ENCODE results near the gene SLC12A4.
"Not testable (repeated sequence)": the region's sequence is repeated elsewhere in the genome, so short reads cannot be mapped to it uniquely, and the experiment has no call there.

The SLC12A4 gene

GRCh38 chr16:67924140-67924906, 44.1 kb downstream of the SLC12A4 start:
- DNase-seq: no peak

DNA sequence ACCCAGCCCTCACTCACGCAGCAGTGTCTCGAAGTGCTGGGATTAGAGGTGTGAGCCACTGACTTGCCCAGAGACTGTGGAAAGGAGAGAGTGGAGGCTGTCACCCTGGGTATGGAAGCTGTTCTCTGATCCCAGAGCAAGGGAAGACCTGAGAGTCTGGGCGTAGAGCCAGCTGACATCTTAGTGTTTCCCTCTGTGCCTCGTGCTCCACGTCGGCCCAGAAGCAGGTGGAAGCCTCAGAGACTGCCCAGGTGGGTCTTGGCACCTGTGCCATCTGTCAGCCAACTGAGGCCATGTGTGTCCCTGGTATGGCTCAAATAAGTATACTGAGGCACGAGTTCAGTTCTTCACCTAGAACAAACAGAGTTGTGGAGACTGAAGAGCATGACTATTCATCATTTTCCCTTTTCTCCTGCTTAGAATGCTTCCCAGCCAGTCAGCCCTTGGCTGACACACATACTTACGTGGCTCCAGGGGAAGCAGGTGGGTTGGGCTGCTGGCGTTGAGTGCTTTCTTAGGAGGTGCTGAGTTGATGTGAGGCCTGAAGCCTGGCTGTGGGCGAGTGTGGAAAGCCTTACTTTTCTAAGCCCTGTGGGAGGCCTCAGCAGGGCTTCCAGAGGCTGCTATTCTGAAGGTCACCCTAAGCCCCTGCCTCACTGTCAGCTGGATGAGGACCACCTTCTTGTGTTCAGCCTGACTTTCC, 44.9 kb downstream of the SLC12A4 start:
- no peak for DNase-seq

- no peak for DNase-seq
Measured at GRCh38 chr16:67922740-67923139, 45.7 kb downstream of the SLC12A4 start.

- no peak for DNase-seq
Measured at GRCh38 chr16:67922221-67922620, 46.2 kb downstream of the SLC12A4 start.

DNA sequence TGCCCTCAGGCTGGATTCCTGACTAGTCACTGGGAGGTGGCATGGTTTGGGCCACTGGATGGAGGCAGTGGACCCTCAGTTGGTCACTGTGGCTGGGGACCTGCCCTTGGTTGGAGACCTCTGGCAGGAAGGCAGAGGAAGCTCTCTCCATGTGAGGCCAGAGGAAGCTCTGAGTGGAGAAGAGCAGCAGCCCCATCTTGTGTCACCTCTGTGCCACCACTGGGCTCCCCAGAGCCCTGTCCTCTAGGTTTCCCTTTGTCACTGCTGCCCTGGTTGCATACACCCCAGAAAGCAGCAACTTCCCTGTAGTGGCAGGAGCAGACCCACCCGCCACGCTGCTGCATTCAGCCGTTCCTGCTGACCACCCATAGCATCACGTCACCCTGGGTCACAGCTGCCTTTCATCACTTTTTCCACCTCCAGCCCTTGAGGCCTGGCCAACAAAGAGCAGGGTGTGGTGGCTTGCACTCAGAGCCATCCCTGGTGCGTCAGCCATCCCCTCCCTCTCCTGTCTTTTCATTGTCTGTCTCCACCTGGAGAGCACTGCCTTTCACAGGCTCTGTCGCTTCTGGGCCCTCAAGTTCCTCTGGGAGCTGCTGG, 48.7 kb downstream of the SLC12A4 start:
- DNase-seq: no peak

GRCh38 chr16:67917852-67918236, 50.6 kb downstream of the SLC12A4 start:
- DNase-seq: no peak

DNA sequence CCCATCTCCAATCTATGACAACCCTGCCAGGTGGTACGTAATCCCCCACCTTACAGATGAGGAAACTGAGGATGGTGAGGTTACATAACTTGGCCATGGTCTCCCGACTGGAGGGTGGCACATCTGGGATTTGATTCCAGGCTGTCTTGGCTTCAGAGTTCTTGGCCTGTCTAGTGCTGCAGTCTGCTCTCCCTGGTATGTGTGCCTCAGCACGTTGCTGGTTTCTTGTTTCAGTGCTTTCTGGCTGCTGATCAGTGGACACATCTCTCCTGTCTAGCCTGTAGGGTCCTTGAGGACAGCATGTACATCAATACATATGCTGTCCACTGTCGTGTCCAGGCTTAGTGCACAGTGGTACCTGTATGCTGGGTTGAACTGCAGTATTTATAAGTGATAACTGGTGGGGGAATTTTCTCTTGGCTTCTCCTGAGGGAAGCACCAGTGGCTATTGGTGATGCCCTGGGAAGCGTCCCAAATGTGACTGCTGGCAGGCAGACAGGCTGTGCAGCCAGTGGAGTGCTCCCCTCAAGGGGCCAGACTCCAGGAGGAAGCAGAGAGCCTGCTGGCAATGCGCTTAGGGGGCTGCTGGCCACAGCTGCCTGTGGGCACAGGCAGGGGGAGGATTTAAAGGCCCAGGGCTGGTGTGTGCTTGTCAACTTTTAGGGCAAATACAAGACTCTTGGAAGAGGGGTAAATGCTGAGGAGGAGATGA, 51.1 kb downstream of the SLC12A4 start:
- no peak for DNase-seq

- no peak for DNase-seq
Measured at GRCh38 chr16:67915831-67916723, 52.4 kb downstream of the SLC12A4 start.

- not testable (repeated sequence) for DNase-seq
Measured at GRCh38 chr16:67915496-67915769, 53.0 kb downstream of the SLC12A4 start.

GRCh38 chr16:67914758-67915495, 53.5 kb downstream of the SLC12A4 start:
- no peak for DNase-seq

DNA sequence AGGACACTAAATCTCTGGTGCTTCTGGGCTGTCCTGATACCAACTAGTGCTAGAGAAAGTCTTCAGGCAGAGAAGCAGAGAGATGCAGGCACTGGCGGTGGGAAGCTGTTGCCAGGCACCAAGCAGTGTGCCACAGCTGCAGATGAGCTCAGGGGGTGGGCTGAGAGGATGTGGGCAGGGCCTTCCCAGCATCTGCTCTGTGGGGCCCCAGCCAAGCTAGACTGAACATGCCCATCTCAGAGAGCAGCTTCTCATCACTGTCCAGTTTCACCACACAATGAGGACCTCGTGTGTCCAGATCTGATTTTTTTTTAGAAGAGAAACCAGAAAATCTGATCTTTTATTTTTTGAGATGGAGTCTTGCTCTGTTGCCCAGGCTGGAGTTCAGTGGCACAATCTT, 58.3 kb downstream of the SLC12A4 start:
- peak; percentile 26 for DNase-seq

DNA sequence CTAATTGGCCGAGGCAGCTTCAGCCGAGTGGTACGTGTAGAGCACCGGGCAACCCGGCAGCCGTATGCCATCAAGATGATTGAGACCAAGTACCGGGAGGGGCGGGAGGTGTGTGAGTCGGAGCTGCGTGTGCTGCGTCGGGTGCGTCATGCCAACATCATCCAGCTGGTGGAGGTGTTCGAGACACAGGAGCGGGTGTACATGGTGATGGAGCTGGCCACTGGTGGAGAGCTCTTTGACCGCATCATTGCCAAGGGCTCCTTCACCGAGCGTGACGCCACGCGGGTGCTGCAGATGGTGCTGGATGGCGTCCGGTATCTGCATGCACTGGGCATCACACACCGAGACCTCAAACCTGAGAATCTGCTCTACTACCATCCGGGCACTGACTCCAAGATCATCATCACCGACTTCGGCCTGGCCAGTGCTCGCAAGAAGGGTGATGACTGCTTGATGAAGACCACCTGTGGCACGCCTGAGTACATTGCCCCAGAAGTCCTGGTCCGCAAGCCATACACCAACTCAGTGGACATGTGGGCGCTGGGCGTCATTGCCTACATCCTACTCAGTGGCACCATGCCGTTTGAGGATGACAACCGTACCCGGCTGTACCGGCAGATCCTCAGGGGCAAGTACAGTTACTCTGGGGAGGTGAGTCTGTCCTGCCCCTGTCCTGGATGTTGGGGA, 59.2 kb downstream of the SLC12A4 start:
- no peak for DNase-seq

DNA sequence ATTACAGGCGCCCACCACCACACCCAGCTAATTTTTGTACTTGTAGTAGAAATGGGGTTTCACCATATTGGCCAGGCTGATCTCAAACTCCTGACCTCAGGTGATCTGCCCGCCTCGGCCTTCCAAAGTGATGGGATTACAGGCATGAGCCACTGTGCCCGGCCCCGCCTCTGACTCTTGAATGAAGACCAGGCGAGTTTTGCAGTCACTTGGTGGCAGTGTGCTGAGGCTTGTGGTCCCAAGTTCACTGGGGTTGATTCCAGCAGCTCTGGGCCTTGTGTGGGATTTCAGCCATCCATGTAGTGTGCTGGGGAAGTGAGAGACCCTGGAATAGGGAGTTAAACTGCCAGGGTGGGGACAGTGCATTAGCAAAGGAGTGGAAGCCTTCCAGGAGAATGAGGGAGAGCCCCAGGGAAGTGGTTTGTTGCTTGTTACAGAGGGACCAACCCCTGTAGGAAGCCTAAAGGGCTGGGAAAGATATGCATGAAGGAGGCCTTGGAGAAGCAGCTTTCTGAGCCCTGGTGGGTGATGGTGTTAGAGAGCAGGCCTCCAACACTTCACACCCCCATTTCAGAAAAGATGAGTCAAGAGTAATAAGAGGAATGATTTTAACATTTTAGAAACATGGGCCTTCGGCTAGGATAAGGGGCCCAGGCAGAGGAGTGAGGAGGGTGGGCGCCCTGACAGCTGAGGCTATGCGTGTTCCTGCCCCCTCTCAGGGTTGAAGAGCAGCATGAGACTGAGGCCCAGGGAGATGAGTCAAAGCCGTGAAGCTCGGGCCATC, 60.8 kb downstream of the SLC12A4 start:
- DNase-seq: no peak

DNA sequence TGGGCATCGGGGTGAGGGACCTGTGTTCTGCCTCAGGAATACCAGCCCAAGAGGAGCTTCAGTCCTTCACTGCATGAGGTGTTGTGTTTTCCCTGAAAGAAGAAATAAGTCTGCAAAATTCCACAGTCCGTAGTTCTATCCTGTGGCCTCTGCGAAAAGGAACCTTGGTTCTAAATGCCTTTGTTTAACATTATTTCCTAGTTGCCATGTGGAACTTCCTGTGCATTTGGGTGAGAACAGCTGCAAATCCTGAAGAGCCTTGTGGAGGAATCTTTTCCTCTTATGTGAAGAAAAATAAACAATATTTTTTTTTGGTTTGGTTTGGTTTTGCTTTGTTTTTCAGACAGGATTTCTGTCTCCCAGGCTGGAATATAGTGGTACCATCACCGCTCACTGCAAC, 65.6 kb downstream of the SLC12A4 start:
- no peak for DNase-seq

- DNase-seq: no peak
Measured at GRCh38 chr16:67901734-67902133, 66.7 kb downstream of the SLC12A4 start.

- no peak for DNase-seq
Measured at GRCh38 chr16:67897231-67897630, 71.2 kb downstream of the SLC12A4 start.

- no peak for DNase-seq
Measured at GRCh38 chr16:67893743-67894399, 74.6 kb downstream of the SLC12A4 start.

Data from NCI-H1694 treated with DMSO at 0.1 percent for 48 hours (cell line).